ENCODE data around the gene CFLAR.

The CFLAR gene

DNA sequence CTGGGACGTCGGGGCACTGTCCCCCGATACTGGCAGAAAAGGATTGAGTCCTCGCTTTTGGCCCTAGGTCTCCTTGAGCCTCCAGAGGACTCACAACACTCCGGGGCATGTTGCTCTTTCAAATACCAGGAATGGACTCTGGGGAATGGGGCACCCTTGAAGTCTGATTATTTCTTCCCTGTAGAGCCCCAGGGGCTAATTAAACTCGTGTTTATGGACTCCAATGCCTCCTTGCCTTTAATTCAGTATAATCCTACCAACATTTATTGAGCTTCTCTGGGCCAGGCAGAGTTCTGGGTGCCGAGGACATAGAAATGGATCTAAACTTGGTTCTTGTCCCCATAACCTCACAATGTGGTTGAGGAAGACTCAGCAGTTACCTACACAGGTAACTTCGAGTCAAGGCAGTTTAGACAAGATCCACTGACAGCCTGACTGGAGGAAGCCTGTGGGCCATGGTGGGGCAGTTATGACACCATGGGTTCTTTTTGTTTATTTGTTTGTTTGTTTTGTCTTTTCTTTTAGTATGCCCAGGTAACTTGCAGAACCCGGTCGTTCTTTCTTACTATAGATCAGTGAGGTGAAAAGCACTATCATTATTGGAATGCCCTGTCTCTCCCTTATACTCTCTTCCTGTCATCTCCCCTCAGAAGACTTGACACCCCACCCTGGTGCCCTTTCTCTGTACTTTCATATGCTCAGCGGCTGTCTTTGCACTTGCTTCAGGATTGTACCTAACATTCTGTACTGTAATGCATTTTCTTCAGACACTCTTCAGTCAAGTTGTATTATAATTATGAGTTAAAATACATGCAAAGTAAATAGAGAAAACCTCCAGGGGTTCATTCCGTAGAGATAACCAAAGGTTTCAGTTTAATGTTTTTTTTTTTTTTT, 3.2 kb downstream of the CFLAR start:
- DNase-seq = no peak

DNA sequence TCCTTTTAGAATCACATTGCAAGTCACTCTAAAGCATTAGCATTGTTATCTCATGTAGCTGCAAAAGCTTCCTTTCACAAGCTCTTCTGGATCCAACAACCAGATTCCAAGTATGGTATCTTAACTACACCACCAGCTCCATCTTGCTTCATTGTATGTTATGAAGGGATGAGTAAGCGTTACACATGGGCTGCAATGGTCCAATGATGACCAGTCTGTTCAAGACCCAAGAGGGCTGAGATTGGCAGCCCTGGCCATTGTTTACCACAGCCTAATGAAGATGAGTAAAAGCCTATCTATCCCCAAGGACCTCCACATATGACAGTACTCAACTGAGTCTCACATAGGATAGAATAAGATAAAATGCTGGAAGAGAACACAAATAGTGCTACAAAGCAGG, 6.3 kb downstream of the CFLAR start:
- DNase-seq = no peak

DNA sequence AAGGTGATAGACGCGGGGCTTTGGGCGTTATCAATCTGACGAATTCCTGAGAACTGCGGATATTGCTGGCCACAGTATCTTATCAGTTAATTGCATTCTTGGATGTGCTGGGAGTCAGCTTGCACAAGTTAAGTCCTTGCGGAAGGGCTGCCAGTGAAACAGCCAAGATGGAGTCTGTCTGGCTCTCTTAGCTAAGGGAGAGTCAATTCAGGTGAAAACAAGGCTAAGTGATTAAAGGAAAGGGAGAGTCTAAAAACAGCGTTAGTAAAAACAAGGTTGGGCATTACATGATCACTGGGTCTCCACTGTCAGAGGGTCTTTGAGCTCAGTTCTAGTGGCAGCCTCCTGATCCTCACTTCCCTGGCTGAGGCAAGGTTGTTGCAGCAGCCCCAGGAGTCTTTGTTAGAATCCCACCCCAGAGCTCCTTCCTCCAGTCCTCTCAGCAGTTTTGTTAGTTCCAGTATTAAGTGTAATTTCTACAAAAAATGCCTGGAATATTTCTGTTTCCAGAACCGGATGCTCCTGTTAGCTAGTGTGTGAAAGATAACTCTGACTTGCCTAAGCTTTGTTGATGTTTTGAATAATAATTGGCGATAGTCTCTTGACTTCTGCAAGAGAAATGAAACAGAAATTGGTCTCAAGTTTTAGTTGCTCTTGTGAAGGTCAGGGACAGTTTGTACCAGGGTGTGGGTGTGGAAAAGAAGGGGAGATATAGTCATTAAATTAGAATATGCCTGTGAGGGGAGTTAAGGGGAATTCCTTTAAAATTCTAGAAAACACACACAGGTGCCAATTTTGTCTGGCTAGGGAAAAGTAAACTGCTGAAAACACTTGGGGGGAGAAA, 10.6 kb downstream of the CFLAR start:
- DNase-seq = no peak

DNA sequence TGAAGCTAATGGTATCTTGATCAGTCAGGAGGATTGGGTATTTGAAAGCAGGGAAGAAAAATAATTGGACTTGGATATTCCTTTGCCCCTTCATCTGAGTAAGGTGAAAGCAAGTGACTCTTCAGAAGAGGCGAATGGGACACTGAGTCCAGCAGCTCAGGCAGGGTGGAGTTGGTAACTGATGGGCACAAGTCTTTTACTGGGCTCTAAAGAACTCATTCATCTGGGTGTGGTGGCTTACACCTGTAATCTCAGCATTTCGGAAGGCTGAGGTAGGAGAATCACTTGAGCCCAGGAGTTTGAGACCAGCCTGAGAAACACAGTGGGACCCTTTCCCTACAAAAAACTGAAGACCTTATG, 11.2 kb downstream of the CFLAR start:
- no peak for DNase-seq

DNA sequence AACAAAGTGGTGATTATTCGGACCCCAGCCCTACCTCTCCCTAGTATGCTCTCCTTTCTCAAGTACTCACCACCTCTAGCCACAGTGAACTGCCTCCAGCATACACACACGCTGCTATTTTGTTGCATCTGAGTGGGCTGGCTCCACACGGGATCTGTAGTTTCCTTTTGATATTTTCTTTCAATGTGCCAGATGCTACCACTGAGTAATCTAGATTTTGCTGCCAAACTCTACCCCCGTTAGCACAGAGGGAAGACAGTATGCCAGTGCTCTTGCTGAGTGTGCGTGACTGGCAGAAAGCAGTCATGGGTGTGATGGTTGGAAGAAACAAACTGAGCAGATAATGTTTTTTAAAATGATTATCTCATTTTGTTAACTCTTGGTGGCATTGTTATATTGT, 11.6 kb downstream of the CFLAR start:
- no peak for DNase-seq

DNA sequence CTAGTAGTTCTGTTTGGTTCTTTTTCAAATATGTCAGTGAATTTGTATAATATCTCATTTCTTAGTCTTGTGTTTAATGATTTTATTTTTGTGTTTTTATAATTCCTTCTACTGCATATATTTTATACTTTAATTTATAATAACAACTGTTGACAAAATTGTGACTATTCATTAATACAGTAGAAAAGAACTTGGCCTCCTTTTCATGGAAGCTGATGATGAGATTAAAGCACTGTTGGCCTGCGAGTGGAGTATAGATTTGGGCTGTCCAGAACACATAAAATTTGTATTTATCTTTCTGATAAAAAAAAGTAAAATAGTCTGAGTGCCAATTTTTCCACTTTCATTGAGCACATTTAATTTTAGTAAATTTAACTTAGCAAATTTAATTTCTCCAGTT, 12.1 kb downstream of the CFLAR start:
- DNase-seq = no peak

DNA sequence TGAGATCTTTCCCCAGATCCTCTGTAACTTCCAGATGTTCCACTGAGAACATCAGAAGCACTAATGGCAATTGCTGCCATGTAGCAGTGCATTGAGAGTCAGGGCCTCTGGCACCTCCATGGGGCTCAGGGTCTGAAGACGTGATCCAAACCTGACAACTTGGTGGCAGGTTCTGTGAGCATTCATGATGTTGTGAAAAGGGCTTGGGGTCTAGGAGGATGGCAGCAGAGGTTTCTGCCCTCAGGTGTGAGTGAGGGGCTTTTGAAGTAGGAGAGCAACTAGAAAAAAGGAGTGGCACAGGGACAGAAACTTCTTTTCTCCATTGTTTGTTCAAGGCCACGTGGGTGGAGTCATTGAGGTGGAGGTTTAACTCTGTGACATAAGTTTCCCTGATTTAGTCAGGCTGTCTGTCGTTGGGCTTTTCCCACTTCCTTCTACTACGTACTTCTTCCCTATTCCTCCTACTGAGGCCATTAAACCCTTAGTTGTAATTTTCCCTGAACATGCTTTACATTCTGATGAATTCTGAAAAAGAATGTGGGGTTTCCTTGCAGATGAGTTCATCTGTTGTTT, 13.1 kb downstream of the CFLAR start:
- no peak for DNase-seq

DNA sequence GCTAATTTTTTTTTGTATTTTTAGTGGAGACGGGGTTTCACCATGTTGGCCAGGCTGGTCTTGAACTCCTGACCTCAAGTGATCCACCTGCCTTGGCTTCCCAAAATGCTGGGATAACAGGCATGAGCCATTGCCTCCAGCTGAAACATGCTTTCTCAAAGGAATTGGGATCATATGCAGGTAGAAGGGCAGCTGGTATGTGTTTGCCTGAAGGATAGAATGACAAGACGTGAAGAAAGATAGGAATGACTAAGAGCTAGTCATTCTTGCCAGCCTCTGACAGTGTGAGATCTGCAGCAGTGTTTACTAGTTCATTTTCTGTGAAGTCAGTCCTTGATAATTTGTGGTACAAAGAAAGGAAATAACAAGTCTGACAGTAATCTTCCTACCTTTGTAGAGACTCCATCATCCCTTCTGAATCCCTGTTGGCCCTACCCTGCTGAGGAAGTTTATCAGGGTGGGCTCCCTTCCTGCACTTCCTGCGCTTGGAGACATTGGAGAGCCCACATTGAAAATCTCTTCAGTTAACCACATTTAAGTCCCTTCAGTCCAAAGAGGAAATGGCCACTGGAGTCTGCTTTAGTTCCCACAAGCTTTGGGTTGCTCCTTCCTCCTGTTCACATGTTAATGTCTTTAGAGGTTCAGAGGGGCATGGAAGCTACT, 14.7 kb downstream of the CFLAR start:
- DNase-seq = no peak

DNA sequence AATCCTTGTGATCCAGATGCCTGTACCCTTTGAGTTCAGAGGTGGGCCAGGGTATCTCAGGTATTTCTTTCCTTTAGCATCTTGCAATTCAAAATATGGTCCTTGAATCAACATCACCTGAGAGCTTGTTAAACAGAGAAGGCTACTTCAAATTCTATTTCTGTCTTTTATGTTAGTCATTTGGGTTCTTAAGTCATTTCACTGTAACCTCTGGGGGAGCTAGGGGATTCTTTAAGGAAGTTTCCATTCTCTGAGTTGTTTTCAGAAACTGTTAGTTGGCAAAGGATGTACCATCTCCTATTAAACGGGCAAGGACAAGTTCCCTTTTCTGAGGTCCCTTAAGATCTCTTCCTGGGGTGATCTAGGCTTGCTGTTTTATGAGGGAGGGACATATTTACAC, 16.6 kb downstream of the CFLAR start:
- DNase-seq = no peak

DNA sequence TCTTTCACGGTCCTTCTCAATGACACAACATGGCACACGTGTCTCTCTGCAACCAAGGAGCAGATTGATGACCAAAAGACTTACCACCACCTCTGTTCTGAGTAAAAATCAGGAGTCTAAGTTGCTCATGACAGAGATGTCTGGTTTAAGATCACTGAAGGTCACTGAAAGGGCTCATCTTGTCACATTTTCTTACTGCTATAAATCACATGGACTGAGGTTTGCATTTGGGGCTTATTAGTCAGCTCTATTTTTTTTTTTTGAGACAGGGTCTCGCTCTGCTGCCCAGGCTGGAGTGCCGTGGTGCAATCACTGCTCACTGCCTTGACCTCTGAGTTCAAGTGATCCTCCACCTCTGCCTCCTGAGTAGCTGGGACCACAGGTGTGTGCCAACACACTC, 19.4 kb downstream of the CFLAR start:
- no peak for DNase-seq

DNA sequence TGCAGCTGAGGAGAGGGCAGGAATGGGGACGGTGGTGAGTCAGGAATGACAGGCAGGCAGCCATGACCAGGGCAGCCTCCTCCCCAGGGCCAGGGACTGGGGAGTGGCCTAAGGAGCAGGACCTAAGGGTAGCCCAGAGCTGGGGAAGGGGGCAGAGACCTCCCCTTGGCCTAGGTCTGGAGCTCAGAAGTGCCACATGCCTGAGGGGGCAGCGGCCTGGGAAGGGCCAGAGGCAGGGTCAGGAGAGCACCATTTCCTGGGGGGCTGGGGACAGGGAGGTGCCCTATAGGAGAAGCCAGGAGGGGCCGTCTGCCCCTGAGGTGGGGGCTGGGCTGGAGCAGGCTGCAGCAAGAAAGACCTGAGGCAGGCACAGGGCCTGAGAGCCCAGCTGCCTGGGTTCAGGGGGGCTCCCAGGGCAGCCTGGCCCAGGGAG, 20.9 kb downstream of the CFLAR start:
- DNase-seq = no peak

DNA sequence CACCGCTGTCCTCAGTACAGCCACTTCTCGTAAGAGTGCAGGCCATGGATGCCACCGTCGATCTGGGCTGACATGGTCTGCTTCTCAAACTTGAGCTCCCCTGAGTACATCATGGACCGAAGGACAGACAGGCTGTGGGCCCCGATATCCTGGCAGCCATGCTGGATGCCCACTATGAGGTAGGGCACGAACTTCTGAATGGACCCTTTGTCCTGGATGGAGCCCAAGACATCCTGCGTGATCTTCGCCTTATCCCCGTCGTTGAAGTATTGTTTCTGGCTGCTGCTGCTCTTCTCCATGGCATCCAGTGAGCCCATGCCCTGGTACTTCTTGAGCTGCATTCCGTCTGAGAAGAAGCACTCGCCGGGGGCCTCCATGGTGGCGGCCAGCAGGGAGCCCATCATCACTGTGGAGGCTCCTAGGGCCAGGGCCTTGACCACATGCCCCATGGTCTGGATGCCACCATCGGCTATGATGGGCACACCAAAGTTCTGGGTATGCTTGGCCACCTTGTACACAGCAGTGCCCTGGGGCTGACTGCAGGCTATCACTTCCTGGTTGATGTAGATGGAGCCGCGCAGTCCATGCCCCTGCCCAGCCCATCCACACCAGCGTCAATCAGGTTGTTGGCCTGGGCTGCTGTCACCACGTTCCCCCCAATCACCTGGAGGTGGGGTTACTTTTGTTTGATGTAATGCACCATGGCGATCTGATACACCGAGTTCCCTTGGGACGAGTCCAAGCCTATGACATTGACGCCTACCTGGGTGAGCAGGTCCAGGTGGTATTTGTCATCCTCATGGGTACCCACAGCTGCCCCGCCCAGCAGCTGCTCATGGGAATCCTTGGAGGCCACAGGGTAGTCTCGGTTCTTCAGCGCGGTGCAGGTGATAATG, 21.8 kb downstream of the CFLAR start:
- DNase-seq = no peak

DNA sequence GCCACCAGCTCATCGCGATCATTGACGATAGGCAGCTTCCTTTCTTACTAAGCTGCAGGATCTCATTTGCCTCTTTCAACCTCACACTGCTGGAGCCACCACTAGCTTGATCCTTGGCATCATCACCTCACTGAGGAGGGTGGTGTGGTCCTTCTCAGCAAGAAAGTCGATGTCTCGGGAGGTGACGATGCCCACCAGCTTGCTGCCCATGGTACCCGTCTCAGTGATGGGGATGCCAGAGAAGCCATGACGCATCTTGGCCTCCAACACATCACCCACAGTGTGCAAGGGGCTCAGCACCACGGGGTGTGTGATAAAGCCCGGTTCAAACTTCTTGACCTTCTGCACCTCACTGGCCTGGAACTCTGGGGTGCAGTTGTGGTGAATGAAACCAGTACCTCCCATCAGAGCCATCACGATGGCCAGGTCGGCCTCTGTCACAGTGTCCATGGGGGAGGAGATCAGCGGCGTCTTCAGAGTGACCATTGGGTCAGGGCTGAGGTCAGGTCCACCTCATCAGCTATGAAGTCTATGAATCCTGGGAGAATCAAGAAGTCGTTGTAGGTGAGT, 22.5 kb downstream of the CFLAR start:
- no peak for DNase-seq

DNA sequence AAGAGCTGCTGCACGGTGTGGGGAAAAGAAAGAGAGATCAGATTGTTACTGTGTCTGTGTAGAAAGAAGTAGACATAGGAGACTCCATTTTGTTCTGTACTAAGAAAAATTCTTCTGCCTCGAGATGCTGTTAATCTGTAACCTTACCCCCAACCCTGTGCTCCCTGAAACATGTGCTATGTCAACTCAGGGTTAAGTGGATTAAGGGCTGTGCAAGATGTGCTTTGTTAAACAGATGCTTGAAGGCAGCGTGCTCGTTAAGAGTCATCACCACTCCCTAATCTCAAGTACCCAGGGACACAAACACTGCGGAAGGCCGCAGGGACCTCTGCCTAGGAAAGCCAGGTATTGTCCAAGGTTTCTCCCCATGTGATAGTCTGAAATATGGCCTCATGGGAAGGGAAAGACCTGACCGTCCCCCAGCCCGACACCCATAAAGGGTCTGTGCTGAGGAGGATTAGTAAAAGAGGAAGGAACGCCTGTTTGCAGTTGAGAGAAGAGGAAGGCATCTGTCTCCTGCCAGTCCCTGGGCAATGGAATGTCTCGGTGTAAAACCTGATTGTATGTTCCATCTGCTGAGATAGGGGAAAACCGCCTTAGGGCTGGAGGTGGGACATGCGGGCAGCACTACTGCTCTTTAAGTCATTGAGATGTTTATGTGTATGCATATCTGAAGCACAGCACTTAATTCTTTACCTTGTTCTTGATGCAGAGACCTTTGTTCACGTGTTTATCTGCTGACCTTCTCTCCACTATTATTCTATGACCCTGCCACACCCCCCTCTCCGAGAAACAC, 23.2 kb downstream of the CFLAR start:
- peak; percentile 24 for DNase-seq

DNA sequence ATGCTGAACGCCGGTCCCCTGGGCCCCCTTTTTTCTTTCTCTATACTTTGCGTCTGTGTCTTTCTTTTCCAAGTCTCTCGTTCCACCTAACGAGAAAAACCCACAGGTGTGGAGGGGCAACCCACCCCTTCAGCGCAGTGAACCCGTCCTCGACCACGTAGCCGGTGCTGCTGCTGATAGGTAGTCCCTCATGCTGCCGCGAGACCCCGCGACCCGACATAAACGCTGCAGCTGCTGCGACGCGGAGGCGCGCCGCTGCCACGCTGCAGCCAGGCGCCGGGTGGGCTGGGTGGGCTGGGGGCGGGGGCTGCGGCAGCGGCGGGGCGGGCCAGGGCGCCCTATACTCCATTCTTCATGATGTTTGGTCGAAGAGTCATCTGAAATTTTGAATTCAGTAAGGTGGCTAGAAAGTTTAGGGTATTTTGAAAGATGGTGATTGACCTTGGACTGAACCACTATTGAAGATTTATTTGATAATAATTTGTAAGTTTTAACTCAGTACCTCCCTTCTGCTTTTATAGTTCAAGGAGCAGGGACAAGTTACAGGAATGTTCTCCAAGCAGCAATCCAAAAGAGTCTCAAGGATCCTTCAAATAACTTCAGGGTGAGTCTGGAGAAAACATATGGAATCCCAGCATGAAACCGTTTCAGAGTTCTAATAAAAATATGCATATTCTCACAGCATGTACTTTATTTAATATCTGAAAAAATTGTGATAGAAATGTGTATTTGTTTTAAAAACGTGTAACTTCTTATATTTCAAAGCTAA, 24.1 kb downstream of the CFLAR start:
- no peak for DNase-seq

DNA sequence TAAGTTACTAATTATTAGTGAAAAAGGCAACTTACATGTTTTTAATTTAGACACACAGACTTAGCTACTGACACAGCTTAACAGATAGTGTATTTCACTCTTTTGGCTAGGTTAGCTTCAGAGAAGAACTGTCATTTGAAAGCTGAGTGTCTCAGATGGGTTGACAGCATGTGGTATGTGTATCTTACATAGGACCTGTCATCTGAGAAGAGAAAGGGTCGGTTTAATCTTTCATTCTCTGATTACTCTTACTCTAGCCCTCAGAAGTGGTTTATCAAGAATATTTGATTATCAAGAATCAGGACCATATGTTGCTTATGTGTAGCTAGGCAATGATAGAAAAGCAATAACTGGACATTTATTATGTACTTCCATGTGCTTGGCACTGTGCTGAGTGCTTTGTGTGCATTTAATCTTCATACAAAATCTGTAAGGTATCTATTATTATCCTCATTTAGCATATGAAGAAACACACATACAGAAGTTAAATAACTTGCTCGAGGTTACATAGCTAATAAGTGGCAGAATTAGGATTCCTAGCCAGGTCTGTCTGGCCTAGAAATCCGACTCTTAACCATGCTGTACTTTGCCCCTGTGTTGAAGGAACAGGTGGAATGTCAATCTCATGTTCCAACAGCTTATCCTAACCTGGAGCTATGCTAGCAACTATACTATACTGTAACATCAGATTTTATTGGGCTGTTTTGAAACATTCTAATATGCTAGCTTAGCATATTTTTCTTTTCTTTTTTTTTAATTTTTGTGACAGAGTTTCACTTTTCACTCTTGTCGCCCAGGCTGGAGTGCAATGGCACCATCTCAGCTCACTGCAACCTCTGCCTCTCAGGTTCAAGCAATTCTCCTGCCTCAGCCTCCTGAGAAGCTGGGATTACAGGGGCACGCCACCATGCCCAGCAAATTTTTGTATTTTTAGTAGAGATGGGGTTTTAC, 28.4 kb downstream of the CFLAR start:
- DNase-seq = peak; percentile 47

DNA sequence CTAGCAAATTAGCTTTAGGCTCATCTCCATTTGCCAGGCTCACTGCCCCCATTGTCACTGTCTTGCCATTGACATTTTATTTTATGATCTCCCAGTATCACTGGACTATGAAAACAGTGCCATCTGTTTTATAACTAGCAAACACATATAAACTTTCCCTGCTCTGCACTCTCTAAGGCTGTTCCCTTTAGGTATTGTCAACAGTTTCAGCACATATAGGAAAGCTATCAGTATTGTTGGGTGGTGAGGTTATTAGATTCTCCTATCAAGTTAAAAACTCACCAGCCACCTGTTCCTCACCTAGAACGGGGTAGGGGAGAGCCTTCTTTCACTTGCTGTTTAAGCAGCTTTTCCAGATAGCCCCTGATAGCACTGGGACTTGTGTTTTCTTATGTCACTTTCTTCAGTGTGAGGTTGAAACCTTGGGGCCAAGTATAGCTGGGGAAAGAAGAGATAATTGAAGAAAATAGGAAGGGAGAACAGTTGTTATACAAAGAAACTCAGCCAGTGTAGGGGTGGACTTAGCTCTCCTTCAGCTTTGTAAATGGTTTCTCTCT, 32.5 kb downstream of the CFLAR start:
- no peak for DNase-seq

DNA sequence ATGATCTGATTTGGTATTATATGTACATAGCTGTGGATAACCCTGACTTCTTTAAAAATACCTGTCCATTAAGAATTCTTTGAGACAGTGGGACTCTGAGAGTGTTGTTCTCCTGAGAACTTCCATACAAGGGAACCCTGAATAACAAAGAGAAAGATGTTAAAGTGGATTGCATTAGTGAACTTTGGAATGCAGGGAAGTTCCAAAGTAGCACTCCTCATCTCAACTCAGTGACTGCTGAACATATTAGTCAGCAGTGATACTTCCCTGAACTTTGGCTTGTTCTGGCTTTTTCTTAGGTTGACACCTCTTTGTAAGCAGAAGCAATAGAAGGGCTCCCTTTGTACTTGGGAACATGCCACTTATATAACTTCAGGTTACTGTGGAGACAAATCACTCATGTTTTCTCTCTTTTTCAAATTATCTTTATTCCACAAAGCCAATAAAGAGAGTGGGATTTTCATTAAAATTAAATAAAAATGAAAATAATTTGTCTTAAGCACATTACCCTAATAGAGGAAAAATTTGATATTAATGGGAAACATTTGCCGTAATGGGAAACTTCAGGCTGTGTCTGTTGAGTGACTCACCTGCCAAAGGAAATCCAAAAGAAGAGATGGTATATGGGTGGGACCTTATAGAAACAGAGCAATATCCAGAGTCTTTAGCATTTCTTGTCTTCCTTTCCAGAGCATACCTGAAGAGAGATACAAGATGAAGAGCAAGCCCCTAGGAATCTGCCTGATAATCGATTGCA, 33.3 kb downstream of the CFLAR start:
- DNase-seq = no peak
